ENCODE results near the gene ZNF91. TPM values are rescaled to one million over a fixed set of nuclear protein-coding genes. Genes with fewer than 3 reads are reported as not detected.
"Not testable (repeated sequence)": the region's sequence is repeated elsewhere in the genome, so short reads cannot be mapped to it uniquely, and the experiment has no call there.

The ZNF91 gene
- total RNA-seq, 1 experiment from 2014 or later = 12.1 TPM

- not testable (repeated sequence) for DNase-seq (ENCODE audit: low read depth)
Measured at GRCh38 chr19:23321403-23321802, 73.9 kb downstream of the ZNF91 start.

DNA sequence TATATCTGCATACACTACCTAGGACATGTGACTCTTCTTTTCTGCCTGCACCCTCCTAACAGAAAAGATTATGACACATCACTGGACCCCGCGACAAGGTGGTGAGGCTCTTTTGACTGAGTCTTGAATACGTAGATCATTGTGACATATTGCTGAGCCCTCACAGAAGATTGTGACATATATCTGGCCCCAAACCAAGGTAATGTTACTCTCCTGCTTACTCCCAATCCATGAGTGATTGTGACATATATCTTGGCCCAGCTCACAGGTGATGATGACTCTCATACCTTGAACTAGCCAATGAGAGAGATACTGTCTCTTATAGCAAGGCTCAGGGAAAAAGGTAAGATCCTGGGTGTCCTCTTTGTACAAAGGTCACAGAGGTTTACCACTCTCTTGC lies 75.7 kb downstream of the ZNF91 start:
- not testable (repeated sequence) for DNase-seq (ENCODE audit: low read depth)

DNA sequence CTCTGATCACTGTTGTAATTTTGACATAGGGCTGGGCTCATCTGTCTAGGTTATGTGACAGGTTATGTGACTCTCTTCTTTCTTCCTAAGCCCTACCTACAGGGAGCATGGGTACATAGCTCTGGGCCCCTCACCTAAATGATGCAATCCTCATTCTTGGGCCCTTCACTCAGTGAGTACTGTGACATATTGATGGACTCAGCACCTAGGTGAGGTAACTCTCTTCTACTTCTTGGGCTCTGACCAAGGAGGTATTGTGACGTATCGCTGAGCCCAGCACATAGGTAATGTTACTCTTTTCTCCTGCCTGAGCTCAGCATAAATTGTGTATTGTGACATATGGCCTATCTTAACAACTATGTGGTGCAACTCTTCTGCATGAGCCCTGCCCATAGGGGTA lies 76.3 kb downstream of the ZNF91 start:
- not testable (repeated sequence) for DNase-seq (ENCODE audit: low read depth)

DNA sequence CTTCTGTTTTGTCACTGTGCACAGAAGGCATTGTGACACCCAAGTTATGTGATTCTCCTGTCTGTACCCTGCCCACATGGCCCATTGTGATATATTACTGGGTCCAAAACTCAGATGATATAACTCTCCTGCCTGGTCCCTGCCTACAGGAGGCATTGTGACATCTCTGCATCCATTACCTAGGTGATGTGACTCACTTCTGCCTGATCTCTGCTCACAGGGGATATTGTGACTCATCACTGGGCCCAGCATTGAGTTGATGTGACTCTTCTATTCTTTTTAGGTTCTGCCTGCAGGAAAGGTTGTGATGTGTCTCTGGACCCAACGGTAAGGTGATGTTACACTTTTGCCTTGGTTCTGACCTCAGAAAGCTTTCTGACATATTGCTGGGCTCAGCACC lies 77.1 kb downstream of the ZNF91 start:
- peak; percentile 18 for DNase-seq (ENCODE audit: low read depth)

DNA sequence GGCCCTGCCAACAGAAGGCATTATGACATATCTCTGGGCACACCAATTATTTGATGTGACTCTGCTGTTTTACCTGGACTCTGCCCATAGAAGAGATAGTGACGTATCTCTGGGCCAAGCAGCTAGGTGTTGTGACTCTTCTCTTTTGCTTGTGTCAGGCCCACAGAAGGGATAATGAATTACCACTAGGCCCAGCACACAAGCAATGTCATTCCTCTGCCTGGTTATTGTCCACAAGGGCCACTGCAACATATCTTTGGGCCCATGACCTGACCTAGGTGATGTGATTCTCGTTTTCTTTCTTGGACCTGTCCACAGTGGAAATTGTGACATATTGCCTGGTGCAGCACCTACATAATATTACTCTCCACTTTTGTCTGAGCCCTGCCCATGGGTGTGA lies 80.0 kb downstream of the ZNF91 start:
- DNase-seq (ENCODE audit: low read depth) = no peak

- no peak for DNase-seq (ENCODE audit: low read depth)
Measured at GRCh38 chr19:23314505-23315251, 80.6 kb downstream of the ZNF91 start.

GRCh38 chr19:23313196-23313595 lies 82.1 kb downstream of the ZNF91 start:
- no peak for DNase-seq (ENCODE audit: low read depth)

GRCh38 chr19:23312515-23312914 lies 82.8 kb downstream of the ZNF91 start:
- DNase-seq (ENCODE audit: low read depth) = no peak

GRCh38 chr19:23311551-23311950 lies 83.7 kb downstream of the ZNF91 start:
- DNase-seq (ENCODE audit: low read depth) = no peak

DNA sequence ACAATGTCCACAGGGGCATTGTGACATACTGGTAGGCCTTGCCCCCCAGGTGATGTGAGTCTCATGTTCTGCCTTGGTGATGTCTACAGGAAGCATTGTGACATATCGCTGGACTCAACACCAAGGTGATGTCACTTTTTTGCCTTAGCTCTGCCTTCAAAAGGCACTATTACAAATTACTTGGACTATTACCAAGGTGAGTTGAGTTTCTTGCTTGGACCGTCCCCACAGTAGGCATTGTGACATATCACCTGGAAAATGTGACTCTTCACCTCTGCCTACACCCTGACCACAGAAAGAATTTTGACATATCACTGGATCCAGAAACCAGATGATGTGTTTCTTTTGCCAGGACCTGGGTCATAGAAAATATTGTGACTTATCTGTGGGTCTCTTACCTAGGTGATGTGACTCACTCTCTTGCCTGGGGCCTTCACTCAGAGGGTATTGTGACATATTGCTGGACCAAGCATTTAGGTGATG lies 84.5 kb downstream of the ZNF91 start:
- DNase-seq (ENCODE audit: low read depth) = no peak

DNA sequence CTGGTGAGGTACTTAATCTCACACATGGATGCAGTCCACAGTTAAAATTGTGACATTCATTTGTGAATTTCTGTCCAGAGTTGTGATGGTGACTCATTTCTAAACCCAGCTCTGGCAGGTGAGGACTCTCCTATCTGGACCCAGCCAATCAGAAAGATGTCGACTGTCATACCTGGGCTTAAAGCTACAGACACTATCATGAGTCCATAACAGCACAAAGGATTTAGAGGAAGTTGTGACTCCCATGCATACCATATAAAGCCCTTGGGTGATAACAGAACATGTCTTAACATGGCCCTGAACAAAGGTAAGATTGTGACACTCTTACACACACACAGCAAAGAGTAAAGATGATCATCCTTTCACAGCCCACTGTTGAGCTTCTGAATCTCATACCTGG lies 85.3 kb downstream of the ZNF91 start:
- no peak for DNase-seq (ENCODE audit: low read depth)

GRCh38 chr19:23305555-23305954 lies 89.7 kb downstream of the ZNF91 start:
- no peak for DNase-seq (ENCODE audit: low read depth)

DNA sequence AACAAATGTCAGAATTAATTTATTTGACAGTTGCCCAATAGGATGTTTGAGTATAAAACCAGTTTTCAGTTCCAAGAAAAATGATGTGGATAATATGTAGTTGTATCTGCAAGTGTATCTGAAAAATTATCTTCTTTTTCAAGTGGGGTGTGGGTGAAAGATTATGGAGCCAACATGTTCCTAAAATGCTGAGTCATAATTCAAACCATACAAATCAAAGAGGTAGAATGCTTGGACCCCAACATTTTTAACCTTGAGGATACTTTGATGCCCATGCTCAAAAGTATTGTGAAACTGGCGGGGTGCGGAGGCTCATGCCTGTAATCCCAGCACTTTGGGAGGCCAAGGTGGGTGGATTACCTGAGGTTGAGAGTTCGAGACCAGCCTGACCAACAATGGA lies 91.0 kb downstream of the ZNF91 start:
- no peak for DNase-seq (ENCODE audit: low read depth)

GRCh38 chr19:23294141-23294540 lies 101.1 kb downstream of the ZNF91 start:
- DNase-seq (ENCODE audit: low read depth) = no peak

GRCh38 chr19:23289966-23290365 lies 105.3 kb downstream of the ZNF91 start:
- not testable (repeated sequence) for DNase-seq (ENCODE audit: low read depth)

Small RNAs within 50 kb of the gene (small RNA-seq; reads per million reads assigned to genes)
- gene VN1R91P = not detected

Other genes with a start within 250 kb of the ZNF91 start
- gene ZNF724, start 145.1 kb downstream of the ZNF91 start, total RNA-seq (2014; rRNA removed; shearing (Covaris generic)) = 5.9 and 6.5 TPM in 2 replicates